SHP77 (cell line): ENCODE results near the gene SLC25A24.
A peak's percentile ranks its signal among the peaks of the same experiment; 100 is the strongest.
"Not testable (repeated sequence)": the region's sequence is repeated elsewhere in the genome, so short reads cannot be mapped to it uniquely, and the experiment has no call there.

Source experiments
- DNase-seq, 2 experiments: peaks; one replicate each; lab custom pipeline; 2025; lab: John Stamatoyannopoulos, UW

Gene SLC25A24

GRCh38 chr1:108199781-108200686 lies at the start of gene SLC25A24:
Gene SLC25A24, minus strand, starts transcription at chr1:108200343. Its CDS starts 205 bp downstream, at chr1:108200138.
- peak; percentile 67 to 80 for DNase-seq

GRCh38 chr1:108243976-108244375 lies 43.8 kb upstream of the SLC25A24 start, which contains the start of gene NBPF4:
Gene NBPF4, minus strand, starts transcription at chr1:108244076. Its CDS starts 315 bp downstream, at chr1:108243761.
- DNase-seq = not testable (repeated sequence)

- not testable (repeated sequence) for DNase-seq
Observed at GRCh38 chr1:108239426-108239825, 39.3 kb upstream of the SLC25A24 start.

- DNase-seq = not testable (repeated sequence)
Observed at GRCh38 chr1:108235308-108235707, 35.2 kb upstream of the SLC25A24 start.

DNA sequence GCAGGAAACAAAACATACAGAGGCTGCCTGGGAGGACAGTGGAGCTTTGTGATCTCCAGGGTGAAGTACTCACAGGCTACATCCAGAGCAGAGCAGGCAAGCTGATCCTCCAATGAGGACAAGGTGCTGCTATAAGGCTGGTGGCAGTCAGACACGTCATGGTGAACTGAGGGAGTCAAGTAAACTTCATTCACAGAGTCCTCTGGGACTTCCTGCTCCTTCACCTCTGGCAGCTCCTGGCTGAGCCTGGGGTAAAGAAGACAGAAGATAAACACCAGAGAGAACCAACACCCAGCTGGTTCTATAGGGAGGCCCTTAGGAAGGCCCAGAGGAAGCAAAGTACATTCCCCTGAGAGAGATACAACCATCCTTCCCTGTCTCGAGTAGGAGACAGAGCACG lies 32.0 kb upstream of the SLC25A24 start:
- DNase-seq = not testable (repeated sequence)

GRCh38 chr1:108229976-108230375 lies 29.8 kb upstream of the SLC25A24 start:
- DNase-seq = not testable (repeated sequence)

DNA sequence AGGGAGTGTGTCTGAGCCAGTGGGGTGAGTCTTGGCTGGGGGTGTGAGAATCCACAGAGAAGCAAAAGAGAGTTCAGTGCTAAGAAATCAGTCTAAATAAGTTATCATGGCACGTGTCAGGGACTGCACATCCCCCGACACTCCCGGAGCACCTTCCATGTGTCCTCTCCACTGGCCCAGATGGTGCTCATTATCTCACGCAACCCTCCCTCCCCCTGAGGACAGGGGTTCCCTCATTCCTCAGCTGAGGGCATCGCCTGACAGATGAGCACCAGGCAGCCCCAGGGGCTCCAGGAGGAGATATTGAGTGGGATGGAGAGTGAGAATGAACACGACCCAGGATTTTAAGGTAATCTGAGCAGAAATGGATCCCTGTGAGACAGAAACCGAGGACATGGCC lies 27.6 kb upstream of the SLC25A24 start:
- not testable (repeated sequence) for DNase-seq

DNA sequence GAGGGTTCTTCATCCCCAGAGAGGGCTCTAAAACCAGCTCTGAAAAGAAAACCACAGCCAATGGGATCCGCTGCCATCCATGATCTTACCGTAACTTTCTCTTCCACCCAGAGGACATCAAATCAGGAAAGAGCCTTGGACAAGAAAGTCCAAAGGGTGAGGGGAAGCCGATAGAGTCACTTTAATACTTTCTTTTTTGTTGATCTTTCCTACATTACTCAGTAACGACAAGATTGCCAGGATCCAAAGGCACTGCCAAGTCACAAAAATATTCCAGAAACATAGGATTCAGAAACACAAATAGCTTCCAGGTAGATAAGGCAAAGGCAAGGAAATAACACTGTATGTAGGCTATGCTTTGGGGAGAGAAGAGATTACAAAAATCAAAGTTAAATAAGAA lies 26.7 kb upstream of the SLC25A24 start:
- DNase-seq = not testable (repeated sequence)

- DNase-seq = not testable (repeated sequence)
Observed at GRCh38 chr1:108223226-108223625, 23.1 kb upstream of the SLC25A24 start.

DNA sequence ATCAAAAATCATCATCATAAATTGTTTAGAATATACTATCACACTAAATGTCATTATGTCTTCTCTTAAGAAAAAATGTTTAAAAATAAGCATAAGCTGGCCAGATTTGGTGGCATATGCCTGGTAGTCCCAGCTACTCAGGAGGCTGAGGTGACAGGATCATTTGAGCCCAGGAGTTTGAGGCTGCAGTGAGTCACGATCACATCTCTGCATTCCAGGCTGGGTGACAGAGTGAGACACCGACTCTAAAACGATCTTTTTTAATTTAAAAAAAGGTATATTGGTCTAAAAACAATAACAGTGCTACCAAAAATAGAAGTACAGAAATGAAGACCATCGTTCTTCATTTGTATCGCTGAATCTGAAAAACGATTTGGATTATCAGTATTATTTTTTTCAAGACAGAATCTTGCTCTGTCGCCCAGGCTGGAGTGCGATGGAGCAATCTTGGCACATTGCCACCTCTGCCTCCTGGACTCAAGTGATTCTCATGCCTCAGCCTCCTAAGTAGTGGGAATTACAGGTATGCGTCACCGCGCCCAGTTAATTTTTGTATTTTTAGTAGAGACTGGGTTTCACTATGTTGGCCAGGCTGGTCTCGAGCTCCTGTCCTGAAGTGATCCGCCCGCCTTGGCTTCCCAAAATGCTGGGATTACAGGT lies 17.5 kb upstream of the SLC25A24 start:
- not testable (repeated sequence) for DNase-seq

DNA sequence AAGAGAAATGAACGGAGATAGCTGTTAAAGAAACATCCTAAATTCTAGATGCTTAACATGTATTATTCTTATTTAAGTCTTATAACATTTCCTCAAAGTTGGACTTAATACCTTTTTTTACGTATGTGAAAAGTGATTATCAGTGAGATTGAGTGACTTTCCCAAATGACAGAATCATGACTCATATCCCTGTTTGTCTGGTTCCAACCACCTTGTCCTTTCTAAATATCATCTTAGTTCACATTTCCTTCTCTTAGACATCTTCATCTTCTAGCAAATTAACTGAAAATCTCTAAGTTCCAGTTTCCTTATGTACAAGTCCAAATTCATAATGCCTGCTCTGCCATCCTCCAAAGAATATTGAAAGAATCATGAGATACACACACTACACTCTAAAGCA lies 16.9 kb upstream of the SLC25A24 start:
- DNase-seq = not testable (repeated sequence)

DNA sequence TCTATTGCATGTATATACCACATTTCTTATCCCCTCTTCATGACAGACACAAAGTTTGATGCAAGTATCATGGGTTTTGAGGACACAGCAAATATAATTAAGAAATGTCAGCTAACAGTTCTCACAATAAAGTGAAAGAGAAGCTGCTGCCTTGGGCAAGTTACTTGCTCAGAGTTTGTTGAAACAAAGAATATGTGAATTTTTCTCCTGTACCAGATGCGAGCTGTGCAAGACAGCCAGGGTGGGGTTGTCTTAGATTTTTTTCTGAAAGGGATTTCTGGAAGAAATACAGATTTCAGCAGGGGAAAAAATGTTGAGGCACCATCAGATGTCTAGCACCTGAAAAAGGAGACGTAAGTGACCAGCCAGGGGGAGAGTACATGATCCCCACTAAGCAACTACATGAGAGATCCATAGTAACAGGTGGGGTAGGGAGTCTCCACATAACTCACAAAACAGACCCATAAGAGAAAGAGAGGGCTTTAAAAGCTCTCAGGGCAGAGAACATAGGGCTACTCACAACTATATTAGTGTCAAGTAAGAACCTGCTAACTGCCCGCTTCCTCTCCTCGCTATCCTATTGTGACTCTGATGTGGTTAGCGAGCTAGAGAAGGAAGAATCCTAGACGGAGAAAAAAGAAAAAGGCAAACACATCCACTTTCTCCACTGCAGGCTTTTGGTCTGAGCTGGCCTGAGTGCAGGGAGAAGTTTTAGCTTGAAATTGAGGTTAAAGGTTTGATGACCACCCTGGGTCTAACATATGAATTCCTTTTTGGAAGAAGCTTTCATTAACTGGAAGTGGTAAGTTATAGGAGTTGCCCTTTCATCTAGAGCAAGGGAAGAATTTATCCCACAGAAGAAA lies 16.1 kb upstream of the SLC25A24 start:
- DNase-seq = not testable (repeated sequence)

DNA sequence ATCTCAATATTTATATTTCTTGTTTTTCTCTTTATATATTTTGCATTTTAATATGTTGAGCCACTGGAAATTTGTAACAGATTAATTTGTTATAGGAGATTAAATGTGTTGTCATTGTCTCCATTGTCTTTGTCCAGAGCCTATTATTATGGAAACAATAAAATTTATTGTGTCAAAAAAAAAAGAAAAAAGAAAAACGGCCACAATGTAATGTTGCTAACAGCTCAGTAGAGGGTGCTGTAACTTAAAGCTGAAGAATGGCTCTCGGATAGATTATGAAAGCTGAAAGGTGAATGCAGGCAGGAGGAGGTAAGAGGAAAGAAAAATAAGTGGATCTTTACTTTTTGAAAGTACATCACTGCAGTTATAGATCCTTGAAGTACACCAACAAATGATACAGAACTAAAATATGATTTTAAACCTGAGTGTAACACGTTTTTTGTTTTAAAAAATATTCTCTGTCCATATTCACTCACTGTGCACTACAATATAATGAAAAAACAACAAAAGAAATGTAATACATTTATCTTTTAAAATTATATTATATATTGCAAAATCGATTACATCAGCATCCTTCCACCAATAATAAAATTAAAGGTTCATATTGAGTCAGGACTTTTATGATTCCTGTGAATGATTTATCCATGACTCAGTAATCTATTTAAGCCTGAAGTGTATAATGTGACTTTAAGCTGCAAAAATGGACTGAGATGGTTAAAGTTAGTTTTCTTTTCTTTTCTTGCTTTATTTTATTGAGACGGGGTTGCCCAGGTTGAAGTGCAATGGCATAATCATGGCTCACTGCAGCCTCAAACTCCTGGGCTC lies 14.7 kb upstream of the SLC25A24 start:
- DNase-seq = peak in 1 of 2 experiments; percentile 7

DNA sequence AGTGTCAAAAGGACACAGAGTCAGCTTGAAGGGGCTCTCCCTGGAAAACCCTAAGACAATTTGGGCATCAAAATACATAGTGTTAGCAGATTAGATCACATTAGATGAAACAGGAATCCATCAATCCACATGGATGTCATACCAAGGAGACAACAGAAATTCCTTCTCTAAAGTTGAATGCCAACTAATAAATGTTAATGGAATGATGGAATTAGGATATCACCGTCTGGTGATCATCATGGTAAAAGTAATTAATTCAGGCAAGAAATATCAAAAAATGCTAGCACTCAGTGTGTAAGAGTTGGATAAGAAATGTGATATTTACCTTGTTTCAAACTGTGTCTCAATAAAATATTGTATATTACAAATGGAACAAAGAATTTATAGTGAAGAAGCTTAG lies 10.9 kb upstream of the SLC25A24 start:
- no peak for DNase-seq

- DNase-seq = no peak
Observed at GRCh38 chr1:108209456-108210108, 9.4 kb upstream of the SLC25A24 start.

DNA sequence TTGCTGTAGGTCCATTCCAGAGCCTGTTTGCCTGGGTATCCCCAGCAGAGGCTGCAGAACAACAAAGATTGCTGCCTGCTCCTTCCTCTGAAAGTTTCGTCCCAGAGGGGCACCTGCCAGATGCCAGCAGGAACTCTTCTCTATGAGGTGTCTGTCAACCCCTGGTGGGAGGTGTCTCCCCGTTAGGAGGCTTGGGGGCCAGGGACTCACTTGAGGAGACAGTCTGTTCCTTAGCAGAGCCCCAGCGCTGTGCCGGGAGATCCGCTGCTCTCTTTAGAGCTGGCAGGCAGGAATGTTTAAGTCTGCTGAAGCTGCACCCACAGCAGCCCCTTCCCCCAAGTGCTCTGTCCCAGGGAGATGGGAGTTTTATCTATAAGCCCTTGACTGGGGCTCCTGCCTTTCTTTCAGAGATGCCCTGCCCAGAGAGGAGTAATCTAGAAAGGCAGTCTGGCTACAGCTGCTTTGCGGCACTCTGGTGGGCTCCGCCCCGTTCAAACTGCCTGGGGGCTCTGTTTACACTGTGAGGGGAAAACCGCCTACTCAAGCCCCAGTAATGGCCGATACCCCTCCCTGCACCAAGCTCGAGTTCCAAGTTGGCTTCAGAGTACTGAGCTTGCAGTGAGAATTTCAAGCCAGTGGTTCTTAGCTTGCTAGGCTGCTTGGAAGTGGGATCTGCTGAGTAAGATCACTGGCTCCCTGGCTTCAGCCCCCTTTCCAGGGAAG lies 8.7 kb upstream of the SLC25A24 start:
- DNase-seq = no peak

GRCh38 chr1:108203582-108203981 lies 3.4 kb upstream of the SLC25A24 start:
- DNase-seq = not testable (repeated sequence)

- DNase-seq = no peak
Observed at GRCh38 chr1:108201687-108202086, 1.5 kb upstream of the SLC25A24 start.

GRCh38 chr1:108200687-108201051 lies 526 bp upstream of the SLC25A24 start:
- peak; percentile 25 to 65 for DNase-seq

GRCh38 chr1:108199201-108199691 lies 897 bp downstream of the SLC25A24 start:
- peak in 1 of 2 experiments; percentile 23 for DNase-seq
